ENCODE results near the gene HP.

The HP gene

GRCh38 chr16:72098936-72099335, 44.6 kb downstream of the HP start:
- TF ChIP-seq TAF1 (IDR thresholded peaks at IDR 0.05; ENCODE audit: borderline replicate concordance, insufficient read depth, low read length) (no peak), POLR2AphosphoS5 (IDR thresholded peaks at IDR 0.05; ENCODE audit: low read depth, low read length) (no peak), FOXP2 (optimal IDR thresholded peaks at IDR 0.05; ENCODE audit: borderline replicate concordance, extremely low read depth, extremely low read length, insufficient read depth) (no peak), REST (IDR thresholded peaks at IDR 0.05; ENCODE audit: insufficient read depth in 1 of 2, low read depth in 2 of 2, low read length in 2 of 2) (no peak), SIN3A (IDR thresholded peaks at IDR 0.05; ENCODE audit: borderline replicate concordance, insufficient read depth, low read length) (no peak)

DNA sequence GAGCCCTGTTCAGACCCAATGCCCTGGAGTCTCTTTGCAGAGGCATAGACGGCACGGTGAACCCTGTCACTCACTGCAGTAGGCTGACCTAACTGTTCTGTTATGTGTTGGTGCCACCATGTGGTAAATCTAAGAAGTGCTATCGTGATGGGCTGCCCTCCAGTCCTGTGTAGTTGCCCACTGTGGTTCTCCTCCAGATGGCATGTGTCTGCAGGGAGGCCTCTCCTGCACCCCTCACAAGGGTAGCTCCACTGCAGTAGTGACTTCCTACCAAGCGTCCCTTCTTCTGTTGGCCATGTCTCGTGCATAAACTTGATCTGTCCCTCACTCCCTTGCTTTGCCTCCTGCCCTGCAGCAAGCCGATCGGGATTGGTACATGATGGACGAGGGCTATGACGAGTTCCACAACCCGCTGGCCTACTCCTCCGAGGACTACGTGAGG, 45.1 kb downstream of the HP start:
- no peak for TF ChIP-seq SIN3A (IDR thresholded peaks at IDR 0.05; ENCODE audit: borderline replicate concordance, insufficient read depth, low read length)
- TF ChIP-seq FOXP2 (optimal IDR thresholded peaks at IDR 0.05; ENCODE audit: borderline replicate concordance, extremely low read depth, extremely low read length, insufficient read depth): no peak
- TF ChIP-seq POLR2AphosphoS5 (IDR thresholded peaks at IDR 0.05; ENCODE audit: low read depth, low read length): no peak
- no peak for TF ChIP-seq REST (IDR thresholded peaks at IDR 0.05; ENCODE audit: insufficient read depth in 1 of 2, low read depth in 2 of 2, low read length in 2 of 2)
- no peak for TF ChIP-seq TAF1 (IDR thresholded peaks at IDR 0.05; ENCODE audit: borderline replicate concordance, insufficient read depth, low read length)

DNA sequence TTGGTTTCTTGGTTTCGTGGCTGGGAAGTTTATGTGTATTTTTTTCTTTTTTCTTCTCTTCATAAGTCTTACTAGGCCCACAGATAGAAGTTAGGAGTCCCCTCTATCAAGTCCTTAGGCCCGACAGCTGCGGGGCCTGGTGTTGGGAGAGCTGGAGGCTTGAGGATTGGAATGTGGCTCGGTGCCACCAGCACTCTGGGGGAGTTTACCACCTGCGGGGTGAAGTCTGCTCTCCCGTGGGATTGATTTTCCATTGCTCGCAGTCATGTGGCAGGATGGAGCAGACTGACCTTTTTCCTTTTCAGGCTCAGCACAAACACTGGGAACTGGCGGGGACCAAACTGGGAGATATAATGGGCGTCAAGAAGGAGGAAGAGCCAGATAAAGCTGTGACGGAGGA, 46.9 kb downstream of the HP start:
- no peak for TF ChIP-seq POLR2AphosphoS5 (IDR thresholded peaks at IDR 0.05; ENCODE audit: low read depth, low read length)

GRCh38 chr16:72104905-72105304, 50.6 kb downstream of the HP start:
- TF ChIP-seq FOXP2 (optimal IDR thresholded peaks at IDR 0.05; ENCODE audit: borderline replicate concordance, extremely low read depth, extremely low read length, insufficient read depth) (no peak), SIN3A (IDR thresholded peaks at IDR 0.05; ENCODE audit: borderline replicate concordance, insufficient read depth, low read length) (no peak), TAF1 (IDR thresholded peaks at IDR 0.05; ENCODE audit: borderline replicate concordance, insufficient read depth, low read length) (no peak), REST (IDR thresholded peaks at IDR 0.05; ENCODE audit: insufficient read depth in 1 of 2, low read depth in 2 of 2, low read length in 2 of 2) (no peak), POLR2AphosphoS5 (IDR thresholded peaks at IDR 0.05; ENCODE audit: low read depth, low read length) (no peak)

DNA sequence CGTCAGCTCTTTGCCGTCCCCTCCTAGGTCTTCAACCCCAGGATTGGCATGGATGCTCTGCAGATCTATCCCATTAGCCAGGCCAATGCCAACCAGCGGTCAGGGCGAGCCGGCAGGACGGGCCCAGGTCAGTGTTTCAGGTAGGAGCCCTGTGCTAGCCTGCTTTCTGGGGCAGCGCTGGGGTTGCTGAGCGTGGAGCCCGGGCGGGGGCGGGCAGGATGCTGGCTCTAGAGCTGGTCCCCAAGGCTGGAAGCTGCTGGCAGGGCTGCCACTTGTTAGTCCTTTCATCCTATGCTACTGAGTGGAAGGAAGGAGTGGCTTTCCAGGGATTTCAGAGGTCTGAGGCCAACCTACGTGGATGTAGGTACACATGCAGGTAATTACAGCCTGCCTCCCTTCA, 51.7 kb downstream of the HP start:
- TF ChIP-seq TAF1 (IDR thresholded peaks at IDR 0.05; ENCODE audit: borderline replicate concordance, insufficient read depth, low read length) (no peak), FOXP2 (optimal IDR thresholded peaks at IDR 0.05; ENCODE audit: borderline replicate concordance, extremely low read depth, extremely low read length, insufficient read depth) (no peak), POLR2AphosphoS5 (IDR thresholded peaks at IDR 0.05; ENCODE audit: low read depth, low read length) (no peak), REST (IDR thresholded peaks at IDR 0.05; ENCODE audit: insufficient read depth in 1 of 2, low read depth in 2 of 2, low read length in 2 of 2) (no peak), SIN3A (IDR thresholded peaks at IDR 0.05; ENCODE audit: borderline replicate concordance, insufficient read depth, low read length) (no peak)
